ENCODE data around the gene SLC25A44.

Gene SLC25A44

GRCh38 chr1:156244126-156244525 is 50.2 kb downstream of the SLC25A44 start:
- DNase-seq, result no peak

GRCh38 chr1:156244712-156245111 is 50.8 kb downstream of the SLC25A44 start:
- no peak for DNase-seq

- DNase-seq, result no peak
These were observed 51.7 kb downstream of the SLC25A44 start for GRCh38 chr1:156245451-156246232.

GRCh38 chr1:156246241-156246780 is 52.4 kb downstream of the SLC25A44 start:
- no peak for DNase-seq

GRCh38 chr1:156246781-156247459 is 53.0 kb downstream of the SLC25A44 start:
- no peak for DNase-seq

GRCh38 chr1:156247460-156248322 is 53.8 kb downstream of the SLC25A44 start, which contains the start of gene PAQR6:
Gene PAQR6, minus strand, starts transcription at chr1:156248056. Its CDS starts 1,325 bp downstream, at chr1:156246731.
- DNase-seq, result no peak

GRCh38 chr1:156248323-156248683 is 54.4 kb downstream of the SLC25A44 start:
- DNase-seq, result no peak

- no peak for DNase-seq
These were observed 55.7 kb downstream of the SLC25A44 start for GRCh38 chr1:156249593-156249992.

- DNase-seq, result no peak
These were observed 57.6 kb downstream of the SLC25A44 start for GRCh38 chr1:156251527-156251926.

GRCh38 chr1:156253634-156254033 is 59.7 kb downstream of the SLC25A44 start:
- DNase-seq, result no peak

GRCh38 chr1:156257711-156258110 is 63.8 kb downstream of the SLC25A44 start:
- DNase-seq, result no peak

- DNase-seq, result no peak
These were observed 65.0 kb downstream of the SLC25A44 start for GRCh38 chr1:156258859-156259258.

- DNase-seq, result no peak
These were observed 65.9 kb downstream of the SLC25A44 start for GRCh38 chr1:156259805-156260204.

- no peak for DNase-seq
These were observed 67.0 kb downstream of the SLC25A44 start for GRCh38 chr1:156260896-156261295.
